Lower lobe of right lung (tissue), 2 donors: ENCODE results near the gene FMNL2. TPM values are rescaled to one million over a fixed set of nuclear protein-coding genes. Genes with fewer than 3 reads are reported as not detected.

ENCODE experiments used
- ATAC-seq, 2 donors: fragments of 200-7000 bp; cut with Tn5 transposase; one replicate each; pipeline ENCODE4 v1.9.1; 2020 to 2022; ENCODE audit warnings: mild to moderate bottlenecking in 2 of 2, moderate library complexity in 2 of 2
- DNase-seq: peaks from one replicate; pipeline ENCODE4 v3.0.0-alpha.2; 2020
- H3K27ac ChIP-seq: fragments of 200-600 bp; one replicate; pipeline ENCODE4 v1.8.0; 2022
- H3K27me3 ChIP-seq: fragments of 200-600 bp; one replicate; pipeline ENCODE4 v1.8.0; 2022; ENCODE audit warnings: low read depth
- H3K36me3 ChIP-seq: fragments of 200-600 bp; one replicate; pipeline ENCODE4 v1.8.0; 2022; ENCODE audit warnings: mild to moderate bottlenecking
- H3K4me1 ChIP-seq: fragments of 200-600 bp; one replicate; pipeline ENCODE4 v1.8.0; 2022
- H3K4me3 ChIP-seq: fragments of 200-600 bp; one replicate; pipeline ENCODE4 v1.8.0; 2022; ENCODE audit warnings: mild to moderate bottlenecking
- H3K9me3 ChIP-seq: fragments of 200-600 bp; one replicate; pipeline ENCODE4 v1.8.0; 2022
- intact Hi-C: fragments of 100-400 bp; cut with DNase I; formaldehyde crosslinking; loops from one replicate; pipeline ENCODE4 v1.11.0; 2022
- total RNA-seq: library from RNA; stranded (reverse); fragmentation: NEBNext Ultra II Directional; extraction: Animal tissue kit (Norgen Biotek cat#: 25700); gene quantifications from one replicate; pipeline ENCODE4 v1.2.1, GENCODE V29; 2021
- TF ChIP-seq, protein P1 (sequence below): fragments of 200-600 bp; IDR thresholded peaks from one replicate; pipeline ENCODE4 v1.8.0; 2022; ENCODE audit warnings: antibody characterized with exemption, mild to moderate bottlenecking
- donor health status: DM: no; HTN: yes; CAD: no; lungs with severe emphysema.

The FMNL2 gene
- total RNA-seq, 1 donor from 2014 or later = 77.9 TPM

DNA sequence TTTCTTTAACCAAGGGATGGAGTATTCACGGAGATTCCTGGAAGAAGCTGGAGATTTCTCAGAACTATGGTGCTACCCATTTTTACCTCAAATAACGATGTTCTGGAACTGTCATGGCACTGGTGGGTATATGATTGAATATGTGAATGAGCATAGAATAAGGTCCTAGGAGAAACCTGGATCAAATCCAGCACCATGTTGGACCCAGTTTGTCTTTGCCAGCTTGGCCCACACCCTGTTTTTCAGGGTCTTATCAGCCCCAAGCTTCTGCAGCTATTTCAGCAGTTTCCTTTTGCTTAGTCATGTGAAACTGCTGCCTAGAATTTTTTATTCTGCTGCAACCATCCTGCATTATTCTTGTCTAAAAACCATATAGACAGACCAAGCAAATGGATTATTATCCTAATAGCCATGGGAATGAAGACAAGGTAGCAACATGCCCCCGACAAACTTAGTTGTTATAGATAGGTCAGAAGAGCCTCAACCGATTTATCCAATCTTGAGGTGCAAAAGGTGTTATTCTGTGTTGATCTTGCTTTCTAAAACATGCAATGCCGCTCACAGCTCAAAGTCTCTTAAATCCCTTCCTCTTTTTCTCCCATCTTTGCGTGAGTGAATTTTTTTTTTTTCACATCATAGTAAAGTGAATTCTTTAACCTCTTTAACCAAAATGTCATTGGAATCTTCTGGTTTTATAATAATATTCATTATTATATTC is 248.7 kb downstream of the FMNL2 start:
- ATAC-seq (no peak), DNase-seq (no peak)
- Histone ChIP-seq H3K4me1 (no peaks in the 10 kb centered on the region), H3K36me3 (no peaks in the 10 kb centered on the region), H3K9me3 (no peaks in the 10 kb centered on the region), H3K27ac (no peak overlapping the region), H3K27me3 (no peaks in the 10 kb centered on the region), H3K4me3 (no peak overlapping the region)
- TF ChIP-seq, protein P1, sequence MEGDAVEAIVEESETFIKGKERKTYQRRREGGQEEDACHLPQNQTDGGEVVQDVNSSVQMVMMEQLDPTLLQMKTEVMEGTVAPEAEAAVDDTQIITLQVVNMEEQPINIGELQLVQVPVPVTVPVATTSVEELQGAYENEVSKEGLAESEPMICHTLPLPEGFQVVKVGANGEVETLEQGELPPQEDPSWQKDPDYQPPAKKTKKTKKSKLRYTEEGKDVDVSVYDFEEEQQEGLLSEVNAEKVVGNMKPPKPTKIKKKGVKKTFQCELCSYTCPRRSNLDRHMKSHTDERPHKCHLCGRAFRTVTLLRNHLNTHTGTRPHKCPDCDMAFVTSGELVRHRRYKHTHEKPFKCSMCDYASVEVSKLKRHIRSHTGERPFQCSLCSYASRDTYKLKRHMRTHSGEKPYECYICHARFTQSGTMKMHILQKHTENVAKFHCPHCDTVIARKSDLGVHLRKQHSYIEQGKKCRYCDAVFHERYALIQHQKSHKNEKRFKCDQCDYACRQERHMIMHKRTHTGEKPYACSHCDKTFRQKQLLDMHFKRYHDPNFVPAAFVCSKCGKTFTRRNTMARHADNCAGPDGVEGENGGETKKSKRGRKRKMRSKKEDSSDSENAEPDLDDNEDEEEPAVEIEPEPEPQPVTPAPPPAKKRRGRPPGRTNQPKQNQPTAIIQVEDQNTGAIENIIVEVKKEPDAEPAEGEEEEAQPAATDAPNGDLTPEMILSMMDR = no peak
- intact Hi-C loops = no loop called here

DNA sequence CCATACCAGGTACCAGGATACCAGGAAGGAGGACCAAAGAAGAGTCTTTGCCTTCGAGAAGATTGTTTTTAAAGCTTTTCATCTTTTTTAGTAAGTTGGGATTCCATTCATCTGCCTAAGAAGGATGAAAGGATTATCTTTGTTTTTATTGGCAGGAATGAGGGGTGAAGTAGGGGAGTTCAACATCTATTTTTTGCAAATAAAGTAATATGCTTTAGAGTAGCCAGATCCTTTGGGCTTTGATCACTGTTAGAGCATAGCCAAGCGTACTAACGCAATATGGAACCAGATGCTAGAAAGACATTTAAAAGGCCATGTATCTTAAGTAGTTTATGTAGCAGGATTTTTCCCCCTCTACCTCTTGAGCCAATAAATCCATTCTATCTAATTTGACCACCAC is 249.3 kb downstream of the FMNL2 start:
- DNase-seq (no peak), ATAC-seq (no peak)
- Histone ChIP-seq H3K9me3 (no peaks in the 10 kb centered on the region), H3K27me3 (no peaks in the 10 kb centered on the region), H3K4me1 (no peaks in the 10 kb centered on the region), H3K36me3 (no peaks in the 10 kb centered on the region), H3K27ac (no peak overlapping the region), H3K4me3 (no peak overlapping the region)
- TF ChIP-seq, protein P1 = no peak
- intact Hi-C loops = no loop called here

DNA sequence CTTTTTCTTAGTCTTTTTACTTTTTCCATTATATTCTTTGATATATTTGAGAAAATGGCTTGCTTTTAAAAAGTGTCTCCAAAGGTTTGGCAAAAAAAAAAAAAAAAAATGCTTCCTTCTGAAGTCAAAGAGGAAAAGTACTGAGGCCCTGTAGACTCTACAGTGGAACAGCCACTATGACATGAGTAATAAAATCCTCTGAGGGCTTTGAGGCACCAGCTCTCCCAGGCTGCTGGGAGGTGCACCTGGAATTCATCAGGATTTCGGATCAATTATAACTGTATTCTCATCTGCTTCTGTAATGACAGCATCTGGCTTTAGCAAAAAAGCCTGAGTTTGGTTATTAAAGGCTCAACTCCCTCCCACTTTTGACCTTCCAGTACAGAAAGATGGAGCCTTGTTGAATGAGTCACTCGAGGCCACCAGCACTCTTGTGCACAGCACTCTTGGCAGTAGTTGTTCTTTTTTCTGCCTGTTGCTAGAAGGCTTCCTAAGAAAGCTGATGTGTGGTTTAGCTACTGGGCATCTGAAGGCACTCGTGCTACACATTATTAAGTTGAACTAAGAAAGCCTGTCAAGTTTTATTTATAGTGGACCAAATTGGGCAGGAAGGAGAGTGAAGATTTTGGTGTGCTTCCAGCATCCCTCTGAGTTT is 251.0 kb downstream of the FMNL2 start:
- Histone ChIP-seq H3K4me3 (no peak overlapping the region), H3K36me3 (no peaks in the 10 kb centered on the region), H3K9me3 (no peaks in the 10 kb centered on the region), H3K27ac (no peak overlapping the region), H3K4me1 (no peaks in the 10 kb centered on the region), H3K27me3 (no peaks in the 10 kb centered on the region)
- TF ChIP-seq, protein P1 = no peak
- intact Hi-C loops = no loop called here
- DNase-seq = no peak
- no peak for ATAC-seq

DNA sequence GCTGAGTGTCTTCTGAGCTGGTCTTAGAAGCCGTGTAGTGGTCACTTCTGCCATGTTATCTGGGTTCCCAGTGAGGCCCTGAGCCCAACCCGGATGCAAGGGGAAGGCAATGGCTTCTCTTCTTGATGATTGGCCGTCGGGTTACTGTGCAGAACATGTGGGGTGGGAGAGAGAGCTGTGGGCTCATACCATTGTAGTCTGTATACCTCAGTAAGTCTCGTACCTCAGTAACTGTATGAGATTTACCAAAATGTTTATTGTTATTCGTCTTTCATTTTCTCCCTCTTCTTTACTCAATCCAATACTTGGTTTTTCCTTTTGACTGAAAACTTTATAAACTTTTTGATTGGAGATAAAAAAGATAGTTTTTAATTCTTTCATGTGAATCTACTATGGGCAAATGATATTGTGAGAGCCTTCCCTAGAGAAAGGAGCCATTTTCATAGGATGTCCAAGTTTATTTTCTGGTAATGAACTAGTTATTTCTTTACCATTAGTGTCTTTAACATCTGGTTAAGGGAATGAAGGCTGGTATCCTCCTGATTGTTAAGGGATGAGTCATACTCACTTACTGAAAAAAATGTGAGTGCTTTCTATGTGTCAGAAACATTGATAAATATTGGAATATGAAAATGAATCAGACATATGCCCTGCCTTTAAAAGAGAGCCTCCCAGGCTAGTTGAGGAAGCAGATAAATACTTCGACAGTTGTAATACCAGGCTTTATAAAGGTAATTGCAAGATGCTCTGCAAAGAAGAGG is 252.4 kb downstream of the FMNL2 start:
- TF ChIP-seq, protein P1 = no peak
- Histone ChIP-seq H3K4me3 (no peak overlapping the region), H3K27me3 (no peaks in the 10 kb centered on the region), H3K36me3 (peaks cover 10% of the 10 kb centered on the region), H3K4me1 (no peaks in the 10 kb centered on the region), H3K9me3 (no peaks in the 10 kb centered on the region), H3K27ac (no peak overlapping the region)
- no peak for ATAC-seq
- intact Hi-C loops = no loop called here
- no peak for DNase-seq

DNA sequence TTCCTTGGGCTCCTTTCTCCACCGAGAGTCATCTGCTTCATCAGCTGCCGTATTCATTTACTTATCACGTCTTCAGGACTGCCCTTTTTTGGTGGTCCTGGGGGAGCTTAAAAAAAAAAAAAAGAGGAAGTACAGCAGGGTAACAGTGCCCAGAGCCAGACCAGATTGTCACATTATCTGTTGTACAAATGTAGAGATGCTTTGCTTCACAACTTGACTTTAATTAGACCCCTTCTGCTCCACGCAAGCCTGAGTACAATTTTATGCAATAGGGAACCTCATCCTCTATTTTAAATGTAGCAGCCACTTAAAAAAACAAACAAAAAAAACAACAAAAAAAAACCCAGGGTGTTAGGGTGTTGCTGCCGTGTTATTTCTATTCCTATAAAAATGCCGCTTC is 254.0 kb downstream of the FMNL2 start:
- H3K4me3 ChIP-seq = no peak overlapping the region
- ATAC-seq (no peak), DNase-seq (no peak)
- intact Hi-C loops = no loop called here
- no peaks in the 10 kb centered on the region for H3K9me3 ChIP-seq
- H3K36me3 ChIP-seq = peaks cover 10% of the 10 kb centered on the region
- H3K4me1 ChIP-seq = no peaks in the 10 kb centered on the region
- TF ChIP-seq, protein P1 = no peak
- no peaks in the 10 kb centered on the region for H3K27me3 ChIP-seq
- no peak overlapping the region for H3K27ac ChIP-seq
